Thyroid gland (tissue), 4 donors: ENCODE results near the gene SPATA12. TPM values are rescaled to one million over a fixed set of nuclear protein-coding genes. Genes with fewer than 3 reads are reported as not detected.
"Not testable (repeated sequence)": the region's sequence is repeated elsewhere in the genome, so short reads cannot be mapped to it uniquely, and the experiment has no call there.

Experiments
- DNase-seq, 2 donors: peaks; one replicate each; pipeline ENCODE4 v3.0.0-alpha.2; 2019
- H3K27ac ChIP-seq, 3 donors: fragments of 200-600 bp; sonication (generic); 1 replicate in 2 of 3; 2 replicates in 1 of 3; pipeline ENCODE4 v1.5.1; 2016 to 2019; ENCODE audit warnings: mild to moderate bottlenecking in 1 of 3, moderate library complexity in 1 of 3
- H3K27me3 ChIP-seq: fragments of 200-600 bp; sonication (generic); one replicate; pipeline ENCODE4 v1.5.1; 2019
- H3K36me3 ChIP-seq, 2 donors: fragments of 200-600 bp; sonication (generic); one replicate each; pipeline ENCODE4 v1.5.1; 2016 to 2019
- H3K4me1 ChIP-seq, 2 donors: fragments of 200-600 bp; sonication (generic); one replicate each; pipeline ENCODE4 v1.5.1; 2017 to 2019
- H3K4me3 ChIP-seq, 3 donors: fragments of 200-600 bp; sonication (generic); replicated peaks in 1 of 3; 1 replicate in 2 of 3; 2 replicates in 1 of 3; pipeline ENCODE4 v1.5.1; 2016; ENCODE audit warnings: mild to moderate bottlenecking in 1 of 3
- H3K9me3 ChIP-seq: fragments of 200-600 bp; sonication (generic); one replicate; pipeline ENCODE4 v1.5.1; 2017
- POLR2A ChIP-seq, 2 donors: fragments of 450-650 bp; IDR thresholded peaks; one replicate each; pipeline ENCODE4 v1.6.1; 2017; ENCODE audit warnings: antibody characterized with exemption in 2 of 2, mild to moderate bottlenecking in 2 of 2, moderate library complexity in 1 of 2
- WGBS, 2 donors: methylation state at CpG; one replicate each; pipeline ENCODE4 v1.1.5; 2017; 5-methylcytosine and 5-hydroxymethylcytosine counted together
- intact Hi-C: fragments of 100-400 bp; cut with DNase I; formaldehyde crosslinking; loops from one replicate; pipeline ENCODE4 v1.15.1; 2023
- total RNA-seq, 4 donors: library from RNA; depleted of rRNA; stranded (reverse); fragments of >200 nt; gene quantifications; one replicate each; pipeline ENCODE4 v1.2.3, GENCODE V29; 2016
- TF ChIP-seq, protein P1 (sequence below), 6 experiments: fragments of 200-600 bp in 3 of 6; fragments of 450-650 bp in 3 of 6; sonication (generic) in 3 of 6; IDR thresholded peaks; one replicate each; pipeline ENCODE4 v1.5.1; 2016 to 2019; ENCODE audit warnings: antibody characterized with exemption in 6 of 6, mild to moderate bottlenecking in 2 of 6, inconsistent platforms in 1 of 6, moderate library complexity in 1 of 6

The SPATA12 gene
- total RNA-seq, 4 donors from 2014 or later, result not detected

DNA sequence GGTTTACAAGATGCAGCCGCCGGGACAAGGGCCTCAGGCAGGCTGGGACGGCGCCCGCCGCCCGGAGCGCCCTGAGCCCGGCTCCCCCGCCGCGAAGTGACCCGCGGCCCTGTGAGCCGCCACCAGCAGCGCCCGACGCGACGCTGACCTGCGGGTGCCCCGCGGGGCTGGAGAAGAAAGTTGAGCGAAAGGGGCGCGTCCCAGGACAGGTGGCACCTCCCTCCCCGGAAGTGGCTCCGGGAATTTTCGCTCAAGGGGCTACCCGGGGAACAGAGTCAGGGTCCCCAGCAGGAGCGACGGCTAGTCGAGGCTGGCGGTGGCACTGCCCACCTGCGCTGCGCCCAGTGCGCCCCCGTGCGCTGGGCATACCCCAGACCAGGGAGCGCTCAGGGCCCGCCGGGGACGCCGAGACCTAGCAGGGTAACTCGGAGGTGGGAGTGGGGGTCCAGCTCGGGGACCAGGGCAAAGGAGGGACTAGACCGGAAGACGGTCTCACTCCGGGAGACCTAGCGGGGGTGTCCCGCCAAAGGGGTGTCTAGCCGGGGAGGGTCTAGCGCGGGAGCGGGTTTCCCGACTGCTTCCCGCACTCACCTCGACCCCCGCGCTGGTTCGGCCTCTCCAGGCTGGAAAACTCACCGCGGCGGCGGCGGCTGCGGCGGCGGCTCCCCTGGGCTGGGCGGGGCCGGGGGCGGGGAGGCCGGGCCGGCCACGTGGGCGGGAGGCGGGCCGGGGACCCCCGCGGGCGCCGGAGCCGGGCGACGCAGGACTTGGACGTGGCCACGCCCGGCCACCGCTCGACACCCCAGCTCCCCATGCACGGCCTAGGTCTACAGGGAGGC lies 18.4 kb downstream of the SPATA12 start:
- 0% methylated on average over 2 to 8 of the region's 91 CpGs for WGBS, 2 donors
- Histone ChIP-seq H3K36me3 (no peaks in the 10 kb centered on the region), H3K27ac (peak overlapping the region in 2 of 3 donors; percentile 20 to 56), H3K4me1 (peaks cover 6 to 10% of the 10 kb centered on the region in 2 donors), H3K4me3 (peak overlapping the region; percentile 6 to 92 (median 81)), H3K9me3 (no peaks in the 10 kb centered on the region), H3K27me3 (no peaks in the 10 kb centered on the region)
- TF ChIP-seq, protein P1, sequence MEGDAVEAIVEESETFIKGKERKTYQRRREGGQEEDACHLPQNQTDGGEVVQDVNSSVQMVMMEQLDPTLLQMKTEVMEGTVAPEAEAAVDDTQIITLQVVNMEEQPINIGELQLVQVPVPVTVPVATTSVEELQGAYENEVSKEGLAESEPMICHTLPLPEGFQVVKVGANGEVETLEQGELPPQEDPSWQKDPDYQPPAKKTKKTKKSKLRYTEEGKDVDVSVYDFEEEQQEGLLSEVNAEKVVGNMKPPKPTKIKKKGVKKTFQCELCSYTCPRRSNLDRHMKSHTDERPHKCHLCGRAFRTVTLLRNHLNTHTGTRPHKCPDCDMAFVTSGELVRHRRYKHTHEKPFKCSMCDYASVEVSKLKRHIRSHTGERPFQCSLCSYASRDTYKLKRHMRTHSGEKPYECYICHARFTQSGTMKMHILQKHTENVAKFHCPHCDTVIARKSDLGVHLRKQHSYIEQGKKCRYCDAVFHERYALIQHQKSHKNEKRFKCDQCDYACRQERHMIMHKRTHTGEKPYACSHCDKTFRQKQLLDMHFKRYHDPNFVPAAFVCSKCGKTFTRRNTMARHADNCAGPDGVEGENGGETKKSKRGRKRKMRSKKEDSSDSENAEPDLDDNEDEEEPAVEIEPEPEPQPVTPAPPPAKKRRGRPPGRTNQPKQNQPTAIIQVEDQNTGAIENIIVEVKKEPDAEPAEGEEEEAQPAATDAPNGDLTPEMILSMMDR (IDR thresholded peaks at IDR 0.05), result peak in 1 of 6 experiments; percentile 14
- peak in 1 of 2 donors; percentile 32 for TF ChIP-seq POLR2A (IDR thresholded peaks at IDR 0.05)
- intact Hi-C loops, result loop anchor here (5.0 kb wide), 1 partner anchor 82 kb away; no protein-coding TSS in a partner anchor
- DNase-seq, result peak; percentile 62 to 65

DNA sequence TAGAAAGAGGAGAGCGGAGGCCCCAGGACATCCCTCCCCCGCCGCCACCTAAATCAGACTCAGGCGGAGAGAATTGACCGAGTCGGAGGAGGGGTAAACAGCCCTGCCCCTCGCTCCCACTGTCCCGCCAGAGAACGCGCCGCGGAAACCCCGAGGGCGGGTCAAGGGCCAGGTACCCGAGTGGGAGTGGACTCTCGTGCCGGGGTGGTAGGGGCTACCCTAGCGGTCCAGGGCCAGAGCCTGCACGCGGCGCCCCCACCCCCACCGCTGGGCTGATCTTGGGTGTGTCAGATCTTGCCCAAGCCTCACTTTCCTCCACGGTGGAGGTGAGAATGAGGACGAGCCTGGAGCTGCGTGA lies 19.0 kb downstream of the SPATA12 start:
- no peak for DNase-seq
- peak overlapping the region in 2 of 3 donors; percentile 35 to 92 for H3K4me3 ChIP-seq
- no peaks in the 10 kb centered on the region for H3K36me3 ChIP-seq
- peaks cover 6 to 10% of the 10 kb centered on the region in 2 donors for H3K4me1 ChIP-seq
- TF ChIP-seq, protein P1 (IDR thresholded peaks at IDR 0.05), result no peak
- TF ChIP-seq POLR2A (IDR thresholded peaks at IDR 0.05), result no peak
- H3K27me3 ChIP-seq, result no peaks in the 10 kb centered on the region
- intact Hi-C loops, result loop anchor here (5.0 kb wide), 1 partner anchor 82 kb away; no protein-coding TSS in a partner anchor
- 10 to 22% methylated on average over 8 to 25 of the region's 25 CpGs for WGBS, 2 donors
- no peaks in the 10 kb centered on the region for H3K9me3 ChIP-seq
- no peak overlapping the region for H3K27ac ChIP-seq

DNA sequence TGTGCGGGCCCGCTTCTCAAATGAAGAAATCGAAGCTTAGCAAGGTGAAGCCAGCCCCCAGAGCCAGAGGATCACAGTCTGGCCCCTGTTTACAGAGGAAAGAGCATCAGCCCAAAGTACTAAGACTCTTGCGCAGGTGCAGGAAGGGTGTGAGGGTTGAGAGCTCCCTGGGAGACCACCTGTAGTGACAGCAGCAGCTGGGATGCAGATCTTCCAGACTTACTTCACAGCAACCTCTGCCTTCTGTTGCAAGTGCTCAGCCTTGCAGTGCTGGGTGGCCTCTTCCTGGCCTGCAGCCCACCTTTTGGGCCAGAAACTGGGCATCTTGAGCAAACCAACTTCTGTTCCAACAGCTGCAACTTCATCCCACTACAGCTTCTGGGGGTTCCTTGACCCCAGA lies 19.7 kb downstream of the SPATA12 start:
- TF ChIP-seq, protein P1 (IDR thresholded peaks at IDR 0.05), result no peak
- no peak for TF ChIP-seq POLR2A (IDR thresholded peaks at IDR 0.05)
- H3K4me3 ChIP-seq, result no peak overlapping the region
- 92 to 94% methylated on average over 4 of the region's 4 CpGs for WGBS, 2 donors
- no peak for DNase-seq
- peaks cover 6 to 10% of the 10 kb centered on the region in 2 donors for H3K4me1 ChIP-seq
- no peak overlapping the region for H3K27ac ChIP-seq
- H3K27me3 ChIP-seq, result no peaks in the 10 kb centered on the region
- intact Hi-C loops, result no loop called here
- H3K36me3 ChIP-seq, result no peaks in the 10 kb centered on the region
- H3K9me3 ChIP-seq, result no peaks in the 10 kb centered on the region

DNA sequence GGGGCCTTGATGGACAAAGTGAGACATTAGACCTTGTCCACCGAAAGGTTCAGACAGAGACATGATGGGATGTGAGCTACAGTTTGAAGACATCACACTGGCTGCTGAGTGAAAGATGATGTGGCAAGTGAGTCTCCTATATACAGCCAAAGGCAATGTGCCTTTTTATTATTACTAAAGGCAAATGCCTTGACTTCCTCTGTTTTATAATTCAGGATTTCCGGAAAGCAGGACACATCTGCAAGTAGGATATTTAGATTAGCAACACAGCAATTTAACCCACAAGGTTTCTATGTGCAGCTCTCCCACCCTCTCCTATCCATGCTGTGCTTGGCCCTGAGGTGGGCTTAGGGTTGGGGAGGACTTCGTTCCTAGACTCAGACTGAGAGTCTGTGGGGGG lies 20.7 kb downstream of the SPATA12 start:
- no peak overlapping the region for H3K27ac ChIP-seq
- H3K27me3 ChIP-seq, result no peaks in the 10 kb centered on the region
- H3K36me3 ChIP-seq, result no peaks in the 10 kb centered on the region
- WGBS, 2 donors, result 82 to 85% methylated on average over 3 of the region's 3 CpGs
- H3K4me1 ChIP-seq, result peaks cover 6 to 10% of the 10 kb centered on the region in 2 donors
- no peaks in the 10 kb centered on the region for H3K9me3 ChIP-seq
- intact Hi-C loops, result no loop called here
- no peak for DNase-seq
- H3K4me3 ChIP-seq, result no peak overlapping the region
- TF ChIP-seq, protein P1 (IDR thresholded peaks at IDR 0.05), result no peak
- TF ChIP-seq POLR2A (IDR thresholded peaks at IDR 0.05), result no peak

DNA sequence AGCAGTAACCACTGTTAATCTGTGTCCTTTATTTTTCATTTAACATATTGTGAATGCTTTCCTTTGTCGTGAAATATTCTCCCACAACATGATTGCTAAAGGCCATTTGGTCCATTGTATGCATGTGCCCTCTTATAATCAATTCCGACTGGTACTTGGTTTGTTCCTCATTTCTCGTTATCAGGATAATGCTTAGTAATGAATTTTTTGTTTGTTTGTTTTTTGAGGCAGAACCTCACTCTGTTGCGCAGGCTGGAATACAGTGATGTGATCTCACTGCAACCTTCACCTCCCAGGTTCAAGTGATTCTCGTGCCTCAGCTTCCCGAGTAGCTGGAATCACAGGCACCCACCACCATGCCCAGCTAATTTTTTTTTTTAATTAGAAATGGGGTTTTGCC lies 22.0 kb downstream of the SPATA12 start:
- H3K36me3 ChIP-seq, result no peaks in the 10 kb centered on the region
- no peaks in the 10 kb centered on the region for H3K9me3 ChIP-seq
- no peak for TF ChIP-seq POLR2A (IDR thresholded peaks at IDR 0.05)
- TF ChIP-seq, protein P1 (IDR thresholded peaks at IDR 0.05), result no peak
- peaks cover 6 to 10% of the 10 kb centered on the region in 2 donors for H3K4me1 ChIP-seq
- H3K27me3 ChIP-seq, result no peaks in the 10 kb centered on the region
- DNase-seq, result no peak
- 96 to 97% methylated on average over 6 of the region's 6 CpGs for WGBS, 2 donors
- intact Hi-C loops, result no loop called here
- H3K4me3 ChIP-seq, result no peak overlapping the region
- H3K27ac ChIP-seq, result no peak overlapping the region

DNA sequence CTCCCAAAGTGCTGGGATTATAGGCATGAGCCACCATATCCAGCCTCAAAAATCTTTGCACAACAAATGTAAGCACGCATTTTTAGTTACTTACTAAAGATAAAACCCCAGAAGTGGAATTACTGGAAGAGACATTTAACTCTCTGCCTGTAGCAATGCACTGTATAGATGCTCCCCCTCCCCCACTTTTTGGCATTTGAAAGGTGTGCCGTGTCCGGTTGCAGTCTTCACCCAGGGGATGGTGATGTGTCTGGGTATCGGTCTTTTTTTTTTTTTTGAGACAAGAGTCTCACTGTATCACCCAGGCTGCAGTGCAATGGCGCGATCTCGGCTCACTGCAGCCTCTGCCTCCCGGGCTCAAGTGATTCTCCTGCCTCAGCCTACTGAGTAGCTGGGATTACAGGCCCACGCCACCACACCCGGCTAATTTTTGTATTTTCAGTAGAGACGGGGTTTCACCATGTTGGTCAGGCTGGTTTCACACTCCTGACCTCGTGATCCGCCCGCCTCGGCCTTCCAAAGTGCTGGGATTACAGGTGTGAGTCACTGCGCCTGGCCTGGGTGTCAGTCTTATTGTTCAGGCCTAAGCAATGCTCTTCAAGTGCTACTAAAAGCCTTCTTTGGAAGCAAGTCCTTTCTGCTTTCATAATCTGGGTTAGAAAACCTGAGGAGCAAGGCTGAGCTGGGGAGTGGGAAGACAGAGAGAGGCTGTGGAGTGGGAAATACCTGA lies 23.0 kb downstream of the SPATA12 start:
- intact Hi-C loops, H3K4me1 ChIP-seq, H3K9me3 ChIP-seq, H3K4me3 ChIP-seq, H3K36me3 ChIP-seq, H3K27ac ChIP-seq, H3K27me3 ChIP-seq, DNase-seq: not testable (repeated sequence)
- 93 to 94% methylated on average over 16 of the region's 16 CpGs for WGBS, 2 donors
